ENCODE data around the gene MAP7.
"Not testable (repeated sequence)": the region's sequence is repeated elsewhere in the genome, so short reads cannot be mapped to it uniquely, and the experiment has no call there.

Gene MAP7

GRCh38 chr6:136550330-136551071 is at the start of gene MAP7:
Gene MAP7 (minus strand): TSS chr6:136550422. CDS start chr6:136550408, 14 bp downstream.
- H3K9me3 ChIP-seq (ENCODE audit: control insufficient read depth, insufficient read depth, low read depth, low read length), result no peaks in the 10 kb centered on the region
- H3K4me3 ChIP-seq (ENCODE audit: low read depth, low read length), result peak within 1 kb of the TSS; percentile 83
- peaks cover 61% of the 10 kb centered on the region for H3K27me3 ChIP-seq (ENCODE audit: control insufficient read depth, insufficient read depth, low read length)
- H3K9ac ChIP-seq (ENCODE audit: low read length), result peak within 1 kb of the TSS; percentile 63
- no peaks in the 10 kb centered on the region for H3K36me3 ChIP-seq (ENCODE audit: control insufficient read depth, insufficient read depth, low read length)
- H3K27ac ChIP-seq (ENCODE audit: low read depth, low read length), result no peak within 1 kb of the TSS
- H3K4me1 ChIP-seq (ENCODE audit: control insufficient read depth, insufficient read depth, low read length), result peaks cover 13% of the 10 kb centered on the region

DNA sequence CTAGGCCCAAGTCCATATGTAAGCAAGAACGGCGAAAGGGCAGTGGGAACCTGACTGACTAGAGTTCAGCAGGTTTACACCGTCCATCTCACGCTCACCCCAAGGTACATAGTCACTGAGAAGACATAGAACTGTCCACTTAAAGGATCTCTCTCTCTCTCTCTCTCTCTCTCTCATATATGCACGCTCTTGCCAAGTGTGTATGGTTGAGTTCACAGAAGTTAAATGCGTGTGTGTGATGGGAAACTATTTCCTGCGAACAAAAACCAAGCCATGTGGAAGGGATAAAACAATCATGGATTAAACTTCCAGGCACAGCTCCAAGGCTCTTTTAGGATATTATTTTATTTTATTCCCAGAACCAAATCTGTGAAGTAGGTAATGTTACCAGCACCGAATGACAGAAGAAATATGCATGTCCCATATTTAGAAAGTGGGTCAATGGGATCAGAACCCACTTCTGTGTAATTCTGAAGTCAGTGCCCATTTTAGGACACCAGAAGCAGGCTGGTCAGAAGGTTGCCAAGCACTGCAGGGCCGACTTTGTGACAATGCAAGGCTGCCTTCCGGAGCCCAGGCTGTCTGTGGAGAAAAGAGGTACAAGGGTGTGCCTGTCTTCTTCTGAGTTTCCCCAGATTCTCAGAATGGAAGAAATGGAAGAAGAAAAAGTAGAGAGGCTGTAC is 49.2 kb upstream of the MAP7 start:
- Histone ChIP-seq H3K27me3 (ENCODE audit: control insufficient read depth, insufficient read depth, low read length) (no peaks in the 10 kb centered on the region), H3K4me3 (ENCODE audit: low read depth, low read length) (no peak overlapping the region), H3K4me1 (ENCODE audit: control insufficient read depth, insufficient read depth, low read length) (peaks cover 3% of the 10 kb centered on the region; the same call in 1 of the 2 replicates), H3K36me3 (ENCODE audit: control insufficient read depth, insufficient read depth, low read length) (no peaks in the 10 kb centered on the region), H3K9ac (ENCODE audit: low read length) (no peak overlapping the region), H3K27ac (ENCODE audit: low read depth, low read length) (no peak overlapping the region), H3K9me3 (ENCODE audit: control insufficient read depth, insufficient read depth, low read depth, low read length) (no peaks in the 10 kb centered on the region)

- Histone ChIP-seq H3K36me3 (ENCODE audit: control insufficient read depth, insufficient read depth, low read length) (no peaks in the 10 kb centered on the region), H3K9ac (ENCODE audit: low read length) (no peak overlapping the region), H3K27ac (ENCODE audit: low read depth, low read length) (no peak overlapping the region), H3K4me3 (ENCODE audit: low read depth, low read length) (no peak overlapping the region), H3K4me1 (ENCODE audit: control insufficient read depth, insufficient read depth, low read length) (peaks cover 12% of the 10 kb centered on the region), H3K27me3 (ENCODE audit: control insufficient read depth, insufficient read depth, low read length) (no peaks in the 10 kb centered on the region), H3K9me3 (ENCODE audit: control insufficient read depth, insufficient read depth, low read depth, low read length) (no peaks in the 10 kb centered on the region)
Observed at GRCh38 chr6:136598048-136598447, 47.8 kb upstream of the MAP7 start.

DNA sequence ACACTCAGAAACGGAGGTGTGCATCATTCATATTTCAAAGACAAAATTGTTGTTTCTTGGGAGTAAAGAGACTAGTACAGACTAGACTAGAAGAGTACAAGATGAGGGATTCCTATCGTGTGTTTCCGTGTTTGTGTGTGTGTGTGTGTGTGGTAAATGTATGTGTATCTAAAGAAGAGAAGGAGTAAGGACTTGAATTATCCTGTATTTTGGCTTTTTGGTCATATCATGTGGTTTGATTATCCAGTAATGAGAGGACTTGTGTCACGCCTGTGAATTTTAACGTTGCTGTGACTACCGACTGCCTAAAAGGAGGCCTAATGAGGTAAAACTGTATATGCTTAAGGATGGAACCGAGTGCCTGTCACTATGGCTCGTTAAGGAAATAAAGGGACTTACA is 44.4 kb upstream of the MAP7 start:
- Histone ChIP-seq H3K9me3 (ENCODE audit: control insufficient read depth, insufficient read depth, low read depth, low read length) (peaks cover 4% of the 10 kb centered on the region), H3K4me1 (ENCODE audit: control insufficient read depth, insufficient read depth, low read length) (peaks cover 29% of the 10 kb centered on the region), H3K27me3 (ENCODE audit: control insufficient read depth, insufficient read depth, low read length) (no peaks in the 10 kb centered on the region), H3K9ac (ENCODE audit: low read length) (no peak overlapping the region), H3K4me3 (ENCODE audit: low read depth, low read length) (no peak overlapping the region), H3K36me3 (ENCODE audit: control insufficient read depth, insufficient read depth, low read length) (peaks cover 2% of the 10 kb centered on the region; the same call in 1 of the 2 replicates), H3K27ac (ENCODE audit: low read depth, low read length) (no peak overlapping the region)

DNA sequence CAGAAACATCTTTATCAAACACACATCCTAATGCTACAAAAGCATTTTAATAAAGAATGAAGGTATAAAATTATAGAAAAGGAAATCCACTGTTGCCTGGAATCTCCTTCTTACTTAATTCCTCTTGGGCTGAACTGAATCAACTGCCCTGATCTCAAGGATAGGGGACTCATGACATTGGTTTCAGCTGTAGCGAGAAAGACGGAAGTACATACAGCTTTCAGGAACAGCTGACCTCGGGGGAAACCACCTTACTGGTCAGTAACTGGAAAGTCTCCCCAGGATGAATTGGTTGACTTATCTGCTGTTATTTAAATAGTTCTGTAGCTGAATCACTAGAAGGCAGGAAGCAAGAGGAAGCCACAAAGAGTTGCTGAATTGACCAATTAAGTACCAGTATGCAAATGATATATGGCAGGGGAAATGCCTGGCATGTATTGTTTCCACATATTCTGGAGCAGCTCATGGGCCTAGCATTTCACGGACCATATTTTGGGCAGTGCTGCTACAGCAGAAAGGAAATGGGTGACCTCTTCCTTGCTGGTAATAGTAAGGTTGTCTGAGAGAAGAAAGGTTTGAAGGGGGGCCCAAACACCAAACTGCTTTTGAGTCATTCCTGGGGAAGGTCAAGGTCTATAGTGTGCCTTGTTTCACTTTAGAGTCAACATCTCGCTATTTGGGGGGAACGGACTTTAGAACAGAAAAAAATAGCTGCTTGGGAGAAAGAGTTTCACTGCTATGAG is 43.7 kb upstream of the MAP7 start:
- Histone ChIP-seq H3K9ac (ENCODE audit: low read length) (no peak overlapping the region), H3K27ac (ENCODE audit: low read depth, low read length) (no peak overlapping the region), H3K4me1 (ENCODE audit: control insufficient read depth, insufficient read depth, low read length) (peaks cover 36% of the 10 kb centered on the region), H3K9me3 (ENCODE audit: control insufficient read depth, insufficient read depth, low read depth, low read length) (peaks cover 4% of the 10 kb centered on the region), H3K4me3 (ENCODE audit: low read depth, low read length) (no peak overlapping the region), H3K36me3 (ENCODE audit: control insufficient read depth, insufficient read depth, low read length) (peaks cover 2% of the 10 kb centered on the region; the same call in 1 of the 2 replicates), H3K27me3 (ENCODE audit: control insufficient read depth, insufficient read depth, low read length) (no peaks in the 10 kb centered on the region)

GRCh38 chr6:136592930-136593673 is 42.9 kb upstream of the MAP7 start:
- no peak overlapping the region for H3K27ac ChIP-seq (ENCODE audit: low read depth, low read length)
- H3K27me3 ChIP-seq (ENCODE audit: control insufficient read depth, insufficient read depth, low read length), result no peaks in the 10 kb centered on the region
- H3K36me3 ChIP-seq (ENCODE audit: control insufficient read depth, insufficient read depth, low read length), result peaks cover 2% of the 10 kb centered on the region; the same call in 1 of the 2 replicates
- H3K4me3 ChIP-seq (ENCODE audit: low read depth, low read length), result no peak overlapping the region
- H3K9me3 ChIP-seq (ENCODE audit: control insufficient read depth, insufficient read depth, low read depth, low read length), result peaks cover 4% of the 10 kb centered on the region
- no peak overlapping the region for H3K9ac ChIP-seq (ENCODE audit: low read length)
- peaks cover 40% of the 10 kb centered on the region for H3K4me1 ChIP-seq (ENCODE audit: control insufficient read depth, insufficient read depth, low read length)

- H3K27ac ChIP-seq (ENCODE audit: low read depth, low read length), result no peak overlapping the region
- no peak overlapping the region; the same call in 1 of the 2 replicates for H3K4me3 ChIP-seq (ENCODE audit: low read depth, low read length)
- no peaks in the 10 kb centered on the region for H3K27me3 ChIP-seq (ENCODE audit: control insufficient read depth, insufficient read depth, low read length)
- peaks cover 4% of the 10 kb centered on the region for H3K9me3 ChIP-seq (ENCODE audit: control insufficient read depth, insufficient read depth, low read depth, low read length)
- no peak overlapping the region for H3K9ac ChIP-seq (ENCODE audit: low read length)
- peaks cover 40% of the 10 kb centered on the region for H3K4me1 ChIP-seq (ENCODE audit: control insufficient read depth, insufficient read depth, low read length)
- H3K36me3 ChIP-seq (ENCODE audit: control insufficient read depth, insufficient read depth, low read length), result peaks cover 2% of the 10 kb centered on the region; the same call in 1 of the 2 replicates
Observed at GRCh38 chr6:136591617-136592016, 41.4 kb upstream of the MAP7 start.

- H3K4me3 ChIP-seq (ENCODE audit: low read depth, low read length); H3K9me3 ChIP-seq (ENCODE audit: control insufficient read depth, insufficient read depth, low read depth, low read length); H3K9ac ChIP-seq (ENCODE audit: low read length); H3K36me3 ChIP-seq (ENCODE audit: control insufficient read depth, insufficient read depth, low read length); H3K27ac ChIP-seq (ENCODE audit: low read depth, low read length); H3K27me3 ChIP-seq (ENCODE audit: control insufficient read depth, insufficient read depth, low read length): not testable (repeated sequence)
- peaks cover 40% of the 10 kb centered on the region for H3K4me1 ChIP-seq (ENCODE audit: control insufficient read depth, insufficient read depth, low read length)
Observed at GRCh38 chr6:136590846-136591245, 40.6 kb upstream of the MAP7 start.

GRCh38 chr6:136587527-136587926 is 37.3 kb upstream of the MAP7 start:
- Histone ChIP-seq H3K36me3 (ENCODE audit: control insufficient read depth, insufficient read depth, low read length) (peaks cover 2% of the 10 kb centered on the region; the same call in 1 of the 2 replicates), H3K4me1 (ENCODE audit: control insufficient read depth, insufficient read depth, low read length) (peaks cover 27% of the 10 kb centered on the region), H3K27ac (ENCODE audit: low read depth, low read length) (no peak overlapping the region), H3K9ac (ENCODE audit: low read length) (no peak overlapping the region), H3K27me3 (ENCODE audit: control insufficient read depth, insufficient read depth, low read length) (no peaks in the 10 kb centered on the region), H3K9me3 (ENCODE audit: control insufficient read depth, insufficient read depth, low read depth, low read length) (peaks cover 7% of the 10 kb centered on the region), H3K4me3 (ENCODE audit: low read depth, low read length) (no peak overlapping the region)

DNA sequence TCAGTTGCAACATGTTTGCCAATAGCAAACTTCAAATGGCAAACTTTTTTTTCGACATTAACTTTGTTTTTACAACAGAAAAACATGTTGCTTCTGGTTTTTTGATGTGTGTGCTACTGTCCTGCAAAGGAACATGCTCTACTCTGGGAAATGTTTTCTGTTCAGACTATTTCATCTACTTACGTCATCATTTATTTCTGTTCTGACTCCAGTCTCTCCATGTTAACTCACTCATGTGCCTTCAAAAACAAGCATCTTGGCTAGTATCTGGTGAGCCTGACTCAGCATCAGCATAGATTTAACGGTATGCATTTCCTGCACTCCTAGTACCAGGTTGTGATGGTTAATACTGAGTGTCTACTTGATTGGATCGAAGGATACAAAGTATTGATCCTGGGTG is 36.1 kb upstream of the MAP7 start:
- Histone ChIP-seq H3K4me1 (ENCODE audit: control insufficient read depth, insufficient read depth, low read length) (peaks cover 15% of the 10 kb centered on the region), H3K9me3 (ENCODE audit: control insufficient read depth, insufficient read depth, low read depth, low read length) (peaks cover 7% of the 10 kb centered on the region), H3K36me3 (ENCODE audit: control insufficient read depth, insufficient read depth, low read length) (peaks cover 2% of the 10 kb centered on the region; the same call in 1 of the 2 replicates), H3K4me3 (ENCODE audit: low read depth, low read length) (no peak overlapping the region), H3K9ac (ENCODE audit: low read length) (no peak overlapping the region), H3K27me3 (ENCODE audit: control insufficient read depth, insufficient read depth, low read length) (no peaks in the 10 kb centered on the region), H3K27ac (ENCODE audit: low read depth, low read length) (no peak overlapping the region)

Data from HUES6 (cell line).